Anterior cingulate cortex (tissue), 58 donors: ENCODE data around the gene SCYL1.
"Not testable (repeated sequence)": the region's sequence is repeated elsewhere in the genome, so short reads cannot be mapped to it uniquely, and the experiment has no call there.

ENCODE experiments used
- DNase-seq, 58 donors: peaks; one replicate each; lab custom pipeline; 2025; lab: John Stamatoyannopoulos, UW

Gene SCYL1

DNA sequence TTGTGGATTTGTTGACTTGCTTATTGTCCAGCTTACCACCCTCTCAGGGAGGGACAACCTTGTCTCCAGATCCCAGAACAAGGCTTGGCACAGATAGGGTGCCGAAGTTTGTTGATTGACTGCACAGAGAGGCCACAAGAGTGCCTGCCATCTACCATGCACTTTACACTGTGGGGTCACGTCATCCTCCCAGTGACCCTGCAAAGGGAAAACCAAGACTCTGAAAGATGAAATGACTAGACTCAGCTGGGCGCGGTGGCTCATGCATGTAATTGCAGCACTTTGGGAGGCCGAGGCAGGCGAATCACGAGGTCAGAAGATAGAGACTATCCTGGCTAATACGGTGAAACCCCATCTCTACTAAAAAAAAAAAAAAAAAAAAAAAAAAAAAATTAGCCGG lies 37.9 kb downstream of the SCYL1 start:
- DNase-seq: no peak

DNA sequence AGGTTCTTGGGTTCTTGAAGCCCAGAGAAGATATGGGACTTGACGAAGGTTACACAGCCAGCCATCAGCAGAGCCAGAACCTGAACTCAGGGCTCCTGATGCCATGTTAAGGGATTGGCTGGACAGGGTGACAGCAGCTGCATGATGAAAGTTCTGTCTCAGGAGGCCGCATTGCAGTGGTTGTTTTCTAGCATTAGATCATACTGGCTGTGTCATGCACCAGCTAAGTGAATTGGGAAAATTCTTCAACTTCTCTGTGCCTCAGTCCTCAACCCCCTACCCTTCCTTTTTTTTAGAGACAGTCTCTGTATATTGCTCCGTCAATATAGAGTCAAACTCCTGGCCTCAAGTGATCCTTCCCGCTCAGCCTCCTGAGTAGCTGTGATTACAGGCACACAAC lies 38.7 kb downstream of the SCYL1 start:
- no peak for DNase-seq

- DNase-seq: not testable (repeated sequence)
These were observed 40.1 kb downstream of the SCYL1 start for GRCh38 chr11:65564879-65565559.

- DNase-seq: no peak
These were observed 41.0 kb downstream of the SCYL1 start for GRCh38 chr11:65565624-65566453.

DNA sequence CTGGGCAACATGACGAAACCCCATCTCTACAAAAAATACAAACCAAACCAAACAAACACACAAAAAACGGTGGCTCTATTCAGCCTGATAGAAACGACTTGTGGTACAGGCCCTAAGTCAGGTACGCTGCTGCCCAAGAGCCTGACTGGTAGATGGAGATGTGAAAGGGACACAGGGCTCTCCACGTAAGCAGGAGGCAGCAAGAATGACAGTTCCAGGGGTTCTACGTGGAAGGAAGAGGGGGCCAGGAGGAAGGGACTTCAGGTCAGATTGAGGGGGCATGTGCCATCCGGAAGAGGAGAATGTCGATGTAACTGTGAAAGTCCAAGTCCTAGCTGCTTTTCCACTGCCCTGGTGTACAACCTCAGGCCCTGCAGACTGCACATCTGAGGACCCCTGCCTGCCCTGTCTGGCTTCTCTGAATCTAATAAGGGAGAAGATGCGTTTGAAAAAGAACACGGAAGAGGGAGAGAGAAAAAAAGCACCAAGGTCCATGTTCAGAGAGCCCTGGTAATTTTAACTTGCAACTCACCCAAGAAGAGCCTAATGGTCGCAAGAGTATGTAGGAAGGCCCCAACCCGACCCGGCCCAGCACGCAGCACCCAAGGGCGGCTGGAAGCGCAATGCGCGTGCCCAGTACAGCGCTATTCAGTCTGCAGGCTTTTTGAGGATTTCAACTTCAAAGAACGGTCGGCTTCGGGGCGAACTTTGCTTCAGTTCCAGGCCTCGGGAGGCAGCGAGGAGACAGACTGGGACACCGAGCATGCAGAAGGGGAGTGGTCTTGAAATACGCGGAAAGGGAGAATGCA lies 44.5 kb downstream of the SCYL1 start:
- peak in 6 of 58 donors; percentile 66 to 82 (median 76) for DNase-seq

DNA sequence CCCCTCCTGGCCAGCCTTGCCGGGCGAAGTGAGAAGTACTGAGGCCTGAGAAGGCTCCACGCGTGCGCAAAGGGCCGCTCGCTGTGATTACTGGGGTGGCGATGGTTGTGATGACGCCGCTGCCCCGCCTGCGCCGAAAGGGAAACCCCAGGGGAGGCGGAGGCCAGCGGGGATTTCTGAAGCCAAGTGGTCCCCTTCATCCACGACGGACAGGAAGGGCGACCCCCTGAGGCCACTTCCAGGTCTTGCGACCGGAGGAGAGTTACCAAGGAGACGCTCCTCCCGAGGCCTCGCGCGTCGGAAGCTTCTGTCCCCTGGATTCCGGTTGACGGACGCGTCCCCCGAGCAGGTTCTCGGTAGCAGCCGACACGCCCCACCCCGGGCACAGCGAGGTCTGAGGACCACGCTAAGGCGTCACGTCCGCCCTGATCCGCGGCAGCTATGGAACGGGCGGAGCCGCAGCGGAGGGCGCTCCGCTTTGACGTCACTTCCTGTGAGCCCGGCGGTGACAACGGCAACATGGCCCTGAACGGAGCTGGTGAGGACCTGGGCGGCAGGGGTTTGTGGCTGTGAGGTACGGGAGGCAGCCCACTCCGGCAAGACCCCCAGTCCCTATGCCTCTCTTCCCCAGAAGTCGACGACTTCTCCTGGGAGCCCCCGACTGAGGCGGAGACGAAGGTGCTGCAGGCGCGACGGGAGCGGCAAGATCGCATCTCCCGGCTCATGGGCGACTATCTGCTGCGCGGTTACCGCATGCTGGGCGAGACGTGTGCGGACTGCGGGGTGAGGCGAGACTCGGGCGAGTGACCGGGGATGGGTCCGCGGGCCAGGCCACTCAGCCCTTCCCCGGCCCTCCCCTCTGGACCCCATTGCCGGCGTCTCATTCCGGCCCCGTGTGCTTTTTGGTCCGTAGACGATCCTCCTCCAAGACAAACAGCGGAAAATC lies 45.4 kb downstream of the SCYL1 start, which contains the start of gene ZNRD2:
Gene ZNRD2, plus strand, starts transcription at position 505 of the 946 bp plus-strand sequence. Its CDS starts 15 bp downstream, at position 520.
- DNase-seq: peak; percentile 95 to 100 (median 99)

GRCh38 chr11:65571420-65571819 lies 46.5 kb downstream of the SCYL1 start:
- DNase-seq: no peak

DNA sequence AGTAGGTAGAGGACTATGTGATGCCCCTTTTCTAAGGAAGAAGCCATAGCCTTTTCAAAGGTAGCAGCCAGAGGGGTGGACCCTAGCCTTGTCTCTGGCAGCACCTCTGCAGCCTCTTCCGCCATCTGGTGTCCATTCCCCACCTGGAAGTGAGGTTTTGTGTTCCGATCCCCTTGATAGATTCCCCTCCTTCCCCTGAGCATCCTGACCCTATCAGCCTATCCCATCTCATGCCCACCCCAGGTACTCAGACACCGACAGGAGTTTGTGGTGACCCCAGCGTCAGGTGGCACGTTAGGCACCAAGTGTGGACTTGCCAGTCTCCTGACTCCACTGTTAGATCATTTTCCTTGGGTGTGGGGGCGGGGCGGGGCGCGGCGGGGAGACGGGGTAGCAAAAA lies 47.1 kb downstream of the SCYL1 start:
- DNase-seq: no peak

- DNase-seq: peak; percentile 17 to 94 (median 80)
These were observed 47.6 kb downstream of the SCYL1 start, which contains the start of gene FAM89B for GRCh38 chr11:65572356-65573051. TSS of gene FAM89B (plus strand) at chr11:65572538. CDS start at chr11:65572670, 132 bp downstream.

DNA sequence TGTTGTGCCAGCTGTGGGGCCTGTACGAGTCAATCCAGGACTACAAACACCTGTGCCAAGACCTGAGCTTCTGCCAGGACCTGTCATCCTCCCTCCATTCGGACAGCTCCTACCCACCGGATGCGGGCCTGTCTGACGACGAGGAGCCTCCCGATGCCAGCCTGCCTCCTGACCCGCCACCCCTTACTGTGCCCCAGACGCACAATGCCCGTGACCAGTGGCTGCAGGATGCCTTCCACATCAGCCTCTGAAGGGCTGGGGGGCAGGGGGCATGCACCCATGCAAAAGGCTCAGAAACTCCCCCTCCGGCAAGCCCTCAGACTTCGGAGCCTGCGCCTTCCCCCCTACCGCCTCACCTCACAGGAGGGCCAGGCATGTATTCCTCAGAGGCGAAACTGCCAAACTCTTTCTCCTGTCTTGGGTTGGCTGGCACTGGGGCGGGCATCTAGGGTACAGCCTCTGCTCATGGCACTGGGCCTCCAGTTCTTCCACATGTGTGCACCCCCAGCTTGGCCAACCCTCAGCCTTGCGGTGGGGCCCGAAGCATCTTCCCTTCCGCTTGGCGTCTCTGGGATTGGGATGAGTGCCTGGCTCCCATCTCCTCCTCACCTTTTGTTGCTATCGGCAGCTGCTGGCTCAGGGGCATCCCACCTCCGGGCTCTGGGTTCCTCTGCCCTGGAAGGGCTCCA lies 48.7 kb downstream of the SCYL1 start:
- peak in 3 of 58 donors; percentile 44 to 51 (median 46) for DNase-seq

- DNase-seq: peak in 57 of 58 donors; percentile 19 to 87 (median 68)
These were observed 49.4 kb downstream of the SCYL1 start for GRCh38 chr11:65574109-65574810.

DNA sequence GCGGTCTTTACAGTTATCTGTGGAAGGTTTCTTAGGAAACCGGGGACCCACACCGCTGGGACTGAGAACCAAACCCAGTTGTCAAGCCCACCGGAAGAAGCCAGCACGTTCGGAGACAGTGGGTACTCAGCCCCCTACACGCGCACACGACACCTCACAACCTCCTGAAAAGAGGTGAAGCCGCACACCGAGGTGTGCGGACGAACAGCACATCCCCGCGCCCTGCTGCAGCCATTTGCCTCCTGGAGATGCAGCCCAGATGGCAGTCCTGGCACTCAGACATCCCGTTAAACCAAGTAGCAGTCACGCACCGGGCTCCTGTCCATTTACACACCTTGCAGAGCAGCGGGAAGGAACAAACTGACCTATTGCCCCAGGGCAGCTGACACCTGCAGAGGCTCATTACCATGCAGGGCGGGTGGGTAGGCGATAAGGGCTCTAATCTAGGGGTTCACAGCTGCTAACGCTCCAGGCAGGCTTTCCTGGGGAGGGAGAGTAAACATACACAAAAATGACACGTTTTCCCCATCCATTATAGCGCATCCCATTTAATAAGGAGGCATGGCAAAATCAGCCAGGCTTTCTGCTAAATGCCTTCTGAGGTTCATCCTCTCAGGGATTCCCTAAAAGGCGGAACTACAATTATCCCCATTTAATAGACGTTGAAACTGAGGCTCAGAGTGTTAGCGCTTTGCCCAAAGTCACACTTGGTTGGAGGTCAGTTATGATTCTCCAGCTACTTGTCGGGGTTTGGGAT lies 50.1 kb downstream of the SCYL1 start:
- DNase-seq: peak in 1 of 58 donors; percentile 37

DNA sequence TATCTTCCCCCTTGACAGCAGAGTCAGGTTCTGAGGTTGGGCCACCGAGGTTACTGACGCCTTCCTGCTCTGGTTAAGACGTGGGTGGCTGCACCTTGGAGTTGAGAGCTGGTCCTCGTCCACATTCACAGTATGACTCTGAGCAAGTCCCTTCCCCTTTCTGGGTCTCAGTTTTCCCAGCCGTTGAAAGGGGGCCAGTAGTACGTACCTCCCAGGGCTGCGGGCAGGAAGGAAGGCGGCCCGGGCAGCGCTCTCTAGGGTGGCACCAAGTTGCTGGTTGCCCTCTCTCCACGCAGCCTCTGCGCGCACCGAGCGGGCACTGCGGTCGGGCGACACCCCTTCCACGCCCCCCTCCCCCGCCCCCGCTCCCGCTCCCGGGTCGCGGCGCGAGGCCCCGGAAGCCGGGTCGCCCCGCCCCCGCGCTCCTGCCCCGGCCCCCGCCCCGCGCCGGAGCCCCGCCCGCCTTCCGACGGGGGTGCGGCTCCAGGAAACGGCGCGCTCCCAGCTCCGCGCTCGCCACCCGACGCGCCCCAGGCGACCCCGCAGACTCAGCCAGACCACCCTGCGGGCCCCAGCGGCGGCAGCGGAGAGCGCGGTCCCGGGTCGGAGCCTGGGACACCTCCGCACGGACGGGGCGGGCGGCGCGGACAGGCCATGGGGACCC lies 50.8 kb downstream of the SCYL1 start, which contains the start of gene EHBP1L1:
Gene EHBP1L1, plus strand, starts transcription at position 486 of the 664 bp plus-strand sequence. CDS start 250 bp downstream, outside the sequence.
- DNase-seq: peak in 1 of 58 donors; percentile 24

DNA sequence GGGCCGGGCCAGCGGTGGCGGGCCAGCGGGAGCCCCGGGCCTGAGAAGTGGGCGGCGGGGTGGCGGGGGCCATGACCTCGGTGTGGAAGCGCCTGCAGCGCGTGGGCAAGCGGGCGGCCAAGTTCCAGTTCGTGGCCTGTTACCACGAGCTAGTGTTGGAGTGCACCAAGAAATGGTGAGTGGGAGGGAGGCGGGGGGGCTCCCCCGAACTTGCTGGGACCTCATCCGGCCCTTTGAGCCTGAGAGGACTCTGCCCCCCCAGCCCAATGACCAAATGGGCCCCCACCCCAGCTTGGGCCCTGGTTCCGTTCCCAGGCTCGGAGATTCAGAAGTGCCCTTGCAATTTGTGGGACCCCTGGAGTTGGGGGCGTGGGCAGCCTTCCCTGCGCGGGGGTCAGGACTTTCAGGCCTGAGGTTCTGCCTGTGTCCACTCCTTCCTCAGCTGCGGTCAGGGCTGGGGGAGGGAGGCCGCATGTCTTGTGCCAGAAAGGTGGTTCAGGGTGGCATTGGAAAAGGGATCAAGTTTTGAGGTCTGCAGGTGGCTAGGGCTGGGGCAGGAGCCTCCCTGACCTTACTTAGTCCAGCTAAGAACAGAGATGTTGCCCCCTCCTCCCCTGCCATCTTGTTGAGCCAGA lies 51.5 kb downstream of the SCYL1 start:
- no peak for DNase-seq
